Stimulated activated CD8-positive, alpha-beta memory T cell treated with anti-CD3 and anti-CD28 coated beads, Interleukin-4, amount 100 ng/mL, for 48 hours (primary cell): ENCODE results near the gene COL4A1.

ENCODE experiments used
- DNase-seq: peaks from one replicate; pipeline ENCODE4 v3.0.0-alpha.2; 2020

The COL4A1 gene

DNA sequence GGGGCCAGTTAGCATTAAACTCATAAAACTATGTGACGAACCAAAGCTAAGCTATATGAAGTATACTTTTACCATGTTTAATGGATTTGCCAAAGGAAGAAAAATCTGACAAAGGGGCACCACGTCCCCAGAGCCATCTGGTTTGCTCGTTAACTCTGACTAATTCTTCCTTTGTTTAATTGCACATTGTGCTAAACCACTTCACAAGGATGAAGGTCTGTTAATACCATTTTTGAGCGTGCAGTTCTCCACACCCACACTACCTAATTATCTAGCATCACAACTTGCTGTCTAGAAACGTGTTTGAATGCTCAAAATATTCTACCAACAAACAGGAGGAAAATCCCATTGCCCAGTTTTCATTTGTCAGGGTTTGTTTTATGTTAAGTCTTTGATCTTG is 74.8 kb downstream of the COL4A1 start:
- no peak for DNase-seq

DNA sequence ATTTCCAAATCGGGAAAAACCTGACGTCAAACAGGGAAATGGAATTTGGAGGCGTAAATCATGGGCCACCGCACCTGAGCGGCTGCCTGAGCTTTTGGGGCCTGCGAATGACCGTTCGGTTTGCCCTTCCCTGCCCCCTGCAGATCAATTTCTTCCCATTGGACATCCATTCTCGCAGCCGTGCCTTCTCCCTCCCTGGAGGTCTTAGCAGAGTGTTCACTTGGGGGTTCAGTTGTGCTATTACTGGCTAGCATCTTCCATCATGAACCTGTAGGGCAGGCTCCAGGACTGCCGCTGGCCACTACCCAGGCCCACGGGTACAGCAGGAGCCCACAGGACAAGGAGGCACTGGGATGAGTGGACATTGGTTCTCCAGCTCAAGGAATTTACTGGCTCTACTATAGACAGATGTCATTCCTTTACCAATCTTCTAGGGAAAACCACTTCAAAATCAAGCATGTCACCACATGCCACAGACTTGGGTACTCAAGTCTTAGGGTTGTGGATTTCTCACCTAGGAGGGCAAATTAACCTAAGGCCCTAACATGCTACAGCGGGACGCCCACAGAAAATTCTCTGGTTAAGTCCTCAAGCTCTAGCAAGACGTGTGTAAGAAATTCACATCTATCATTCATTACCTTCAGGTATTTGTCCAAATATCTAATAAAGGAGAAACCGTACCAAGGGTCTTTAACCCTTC is 75.5 kb downstream of the COL4A1 start:
- DNase-seq = no peak

DNA sequence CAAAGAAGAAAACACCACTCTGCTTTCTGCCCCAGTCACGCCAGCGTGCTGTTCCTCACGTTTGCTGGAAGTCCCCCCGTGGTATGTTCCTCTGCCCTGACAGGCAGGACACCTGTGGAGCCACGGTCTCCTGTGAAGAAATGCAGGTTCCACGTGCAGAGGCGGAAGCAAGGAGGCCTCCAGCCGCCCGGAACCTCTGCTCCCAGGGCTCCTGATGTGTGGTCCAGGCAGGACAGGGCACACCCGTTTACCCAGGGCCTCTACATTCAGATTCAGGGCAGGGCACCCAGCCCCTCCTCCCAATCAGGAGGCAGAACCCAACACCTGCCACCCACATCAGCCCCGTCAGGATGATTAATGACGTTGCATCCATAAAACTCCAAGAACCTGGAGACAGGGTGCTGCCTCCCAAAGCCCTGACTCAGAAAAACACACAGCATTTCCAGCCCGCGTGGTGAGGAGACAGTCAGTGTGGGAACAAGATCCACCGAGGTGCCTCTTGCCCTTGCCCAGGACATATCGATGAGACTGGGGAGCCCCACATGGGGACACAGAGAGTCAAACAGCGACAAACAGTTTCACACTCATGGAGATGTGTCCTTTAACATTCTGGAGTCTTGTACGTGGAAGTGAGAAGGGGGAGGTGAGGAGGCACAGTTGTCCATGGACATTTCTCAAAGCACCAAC is 76.2 kb downstream of the COL4A1 start:
- DNase-seq = no peak

DNA sequence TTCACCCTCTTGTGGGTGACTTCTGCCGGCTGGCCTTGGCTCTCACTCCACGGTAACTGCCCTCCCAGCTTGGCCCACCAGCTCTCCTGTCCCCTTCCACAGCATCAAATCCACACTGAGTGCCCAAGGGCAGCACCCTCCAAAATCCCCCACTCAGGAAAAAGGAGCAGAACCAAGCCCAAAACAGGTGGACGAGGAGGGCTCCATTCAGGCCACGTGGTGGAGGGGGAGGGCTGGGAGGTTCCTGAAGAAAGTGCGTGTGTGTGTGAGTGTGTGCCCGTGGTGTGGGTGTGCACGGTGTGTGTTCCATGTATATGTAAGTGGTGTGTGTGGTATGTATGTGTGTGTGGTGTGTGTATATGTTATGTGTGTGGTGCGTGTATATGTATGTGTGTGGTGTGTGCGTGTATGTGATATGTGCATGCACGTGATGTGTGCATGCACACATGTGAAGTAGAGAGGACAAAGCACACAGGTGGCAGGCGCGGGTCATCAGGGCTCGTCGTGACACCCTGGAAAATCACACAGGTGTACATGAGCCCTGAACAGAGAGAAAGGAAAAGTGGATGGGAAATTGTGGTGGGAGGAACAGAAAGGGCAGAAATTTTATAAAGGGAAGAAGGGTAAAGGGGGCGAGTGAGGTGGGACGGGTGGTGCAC is 76.9 kb downstream of the COL4A1 start:
- DNase-seq = no peak

DNA sequence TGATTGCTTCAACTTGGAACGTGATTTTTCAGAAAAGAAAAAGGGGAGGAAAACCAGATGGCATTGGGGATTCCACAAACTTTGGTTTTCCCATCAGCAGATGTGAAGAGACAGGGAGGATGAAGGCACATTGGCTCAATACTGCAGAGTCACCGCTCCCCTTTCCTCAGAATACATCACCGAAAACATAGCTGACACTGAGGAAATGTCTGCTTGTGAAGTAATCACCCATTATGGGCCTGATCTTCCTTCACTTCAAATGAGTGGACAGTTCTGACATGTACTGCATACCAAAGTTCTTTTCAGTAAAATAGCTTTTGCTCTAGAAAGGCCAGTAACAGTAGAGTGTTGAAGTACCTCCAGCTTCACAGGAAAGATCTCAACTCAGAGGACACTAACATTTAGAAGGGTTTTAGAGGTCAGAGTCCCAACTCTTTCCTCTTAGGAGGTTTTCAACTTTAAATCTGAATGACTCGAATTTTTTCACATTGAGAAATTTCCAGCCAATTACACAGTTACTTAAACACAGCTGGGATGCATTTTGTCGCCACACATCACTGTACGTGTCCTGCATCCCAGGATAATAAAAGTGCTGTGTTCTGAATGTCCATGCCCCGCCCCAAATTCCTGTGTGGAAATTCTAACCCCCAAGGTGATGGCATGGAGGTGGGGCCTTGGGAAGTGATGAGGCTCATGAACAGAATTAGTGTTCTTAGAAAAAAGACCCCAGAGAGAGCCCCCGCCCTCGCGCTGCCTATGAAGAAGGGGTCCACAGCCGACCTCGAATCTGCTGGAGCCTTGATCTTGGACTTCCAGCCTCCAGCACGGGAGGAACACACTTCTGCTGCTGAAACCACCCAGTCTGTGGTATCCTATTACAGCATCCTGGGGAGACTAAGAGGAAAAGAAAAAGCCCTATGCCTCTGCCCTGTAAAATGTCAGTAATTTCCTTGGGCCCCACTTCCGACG is 77.7 kb downstream of the COL4A1 start:
- no peak for DNase-seq

DNA sequence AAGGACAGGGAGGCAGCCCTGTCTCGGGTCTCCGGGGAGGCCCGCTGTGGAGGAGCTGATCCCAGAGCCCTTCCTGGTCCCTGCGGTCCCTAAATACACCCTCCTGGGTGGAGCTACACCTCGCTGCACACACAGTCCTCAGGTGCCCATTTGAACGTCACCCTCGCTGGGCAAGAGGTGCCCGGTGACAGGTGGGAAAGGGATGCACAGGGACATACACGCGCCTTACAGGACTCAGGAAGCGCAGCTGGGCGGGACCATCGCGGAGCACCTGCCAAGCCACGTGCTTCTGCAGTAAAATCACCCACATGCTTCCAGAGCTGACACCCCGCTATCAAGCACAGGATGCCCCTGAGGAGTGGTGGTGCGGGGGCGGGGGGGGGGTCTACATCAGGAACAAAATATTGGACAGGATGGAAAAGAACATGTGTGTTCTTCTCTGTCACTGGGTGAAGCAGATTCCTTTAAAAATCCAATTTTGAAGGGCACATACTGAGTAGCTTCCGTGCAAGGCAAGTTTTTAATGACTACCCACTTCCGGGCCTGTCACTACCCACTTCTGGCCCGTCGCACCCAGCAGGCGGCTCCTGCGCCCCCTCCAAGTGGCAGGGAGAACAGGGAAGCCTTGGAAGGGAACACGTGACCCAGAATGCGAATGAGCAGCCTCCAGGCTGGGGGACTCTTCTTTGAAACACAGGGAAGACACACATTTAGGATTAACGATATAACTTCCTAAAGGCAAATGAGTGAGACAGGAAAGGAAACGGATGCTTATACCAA is 78.9 kb downstream of the COL4A1 start:
- DNase-seq = no peak

DNA sequence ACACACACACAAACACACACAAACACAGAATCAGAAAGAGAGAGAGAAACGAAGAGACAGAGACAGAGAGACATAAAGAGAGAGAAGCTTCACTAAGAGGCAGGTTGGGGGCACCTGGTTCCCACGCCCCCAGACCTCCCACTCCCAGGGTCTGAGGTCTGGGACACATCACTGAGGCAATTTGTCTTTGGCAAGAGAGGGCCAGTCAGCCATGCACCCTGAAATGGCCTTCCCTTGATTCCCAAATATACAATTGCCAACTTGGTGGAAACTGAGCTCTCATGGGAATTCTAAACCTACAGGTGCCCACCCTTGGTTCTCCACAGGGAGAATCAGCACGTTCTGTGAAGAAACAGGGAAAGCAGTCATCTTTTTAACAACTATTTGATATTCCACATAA is 79.5 kb downstream of the COL4A1 start:
- DNase-seq = no peak

DNA sequence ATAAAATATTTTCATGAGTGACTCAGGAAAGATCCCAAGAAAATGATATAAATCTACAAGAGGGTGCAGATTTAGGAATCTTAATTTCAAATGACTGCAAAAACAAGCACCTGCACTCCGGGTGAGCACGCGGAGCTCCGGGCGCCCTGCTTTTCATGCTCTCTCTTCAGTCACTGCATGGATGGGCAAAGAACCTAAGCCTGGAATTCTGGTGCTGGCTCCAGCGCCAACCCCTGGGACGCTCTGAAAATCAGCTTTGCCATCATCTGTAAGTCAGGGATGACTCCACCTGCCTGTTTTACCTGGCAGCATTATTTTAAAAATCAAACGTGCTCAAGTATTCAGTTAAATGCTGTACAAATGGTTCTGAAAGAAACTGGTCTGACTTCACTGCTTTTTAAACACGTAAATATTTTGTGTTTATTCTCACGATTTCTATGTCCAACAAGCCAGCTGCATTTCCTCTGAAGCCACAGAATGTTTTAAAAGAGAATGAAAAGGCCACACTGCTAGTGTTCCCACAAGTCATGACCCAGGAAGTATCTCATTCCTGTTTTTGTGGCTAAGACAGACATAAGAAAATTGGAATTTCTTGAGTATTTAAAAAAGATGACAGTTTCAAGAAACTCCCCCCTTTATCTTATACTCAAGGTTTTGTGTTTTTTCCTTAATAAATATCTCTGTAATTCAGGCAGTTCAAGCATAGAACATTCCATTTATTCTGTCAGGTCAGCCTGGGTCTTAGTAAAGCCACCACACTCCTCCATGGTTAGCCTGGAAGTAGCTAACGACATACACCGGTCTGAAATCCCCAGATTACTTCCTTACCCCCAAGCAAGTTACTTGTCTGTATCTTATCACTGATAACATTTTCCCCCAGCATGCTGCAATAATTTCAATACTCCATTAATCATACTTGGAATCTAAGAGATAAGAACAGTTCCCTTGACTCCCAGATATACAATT is 81.1 kb downstream of the COL4A1 start:
- DNase-seq = no peak

DNA sequence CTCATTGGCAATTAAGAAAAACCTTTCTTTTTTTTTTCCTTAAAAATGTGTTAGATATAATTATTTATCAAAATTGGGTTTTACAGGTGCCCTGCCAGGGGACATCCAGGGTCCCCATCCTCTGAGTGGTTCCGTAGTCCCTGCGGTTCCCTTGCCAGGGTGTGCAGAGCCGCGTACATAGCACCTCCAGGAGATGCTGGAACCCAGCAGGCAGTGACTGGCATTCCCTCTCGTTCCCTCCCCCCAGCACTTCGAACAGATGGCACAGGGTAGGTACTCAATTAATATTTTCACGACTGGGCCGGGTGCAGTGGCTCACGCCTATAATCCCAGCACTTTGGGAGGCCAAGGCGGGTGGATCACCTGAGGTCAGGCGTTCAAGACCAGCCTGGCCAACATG is 82.0 kb downstream of the COL4A1 start:
- no peak for DNase-seq

DNA sequence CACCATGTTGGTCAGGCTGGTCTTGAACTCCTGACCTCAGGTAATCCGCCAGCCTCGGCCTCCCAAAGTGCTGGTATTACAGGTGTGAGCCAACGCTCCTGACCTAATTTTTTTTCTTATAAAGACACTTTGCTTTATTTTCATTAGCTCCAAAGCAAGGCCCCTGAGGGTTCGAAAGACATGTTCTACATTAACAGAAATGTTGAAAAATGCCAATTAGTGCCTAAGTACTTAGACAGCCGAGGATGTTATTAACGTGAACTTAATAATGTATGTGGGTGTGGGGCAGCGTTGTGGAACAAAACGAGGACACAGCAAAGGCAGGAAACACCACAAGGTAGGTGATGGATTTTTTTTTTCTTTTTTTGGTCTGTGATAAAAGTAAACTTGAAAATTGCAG is 82.4 kb downstream of the COL4A1 start:
- no peak for DNase-seq

DNA sequence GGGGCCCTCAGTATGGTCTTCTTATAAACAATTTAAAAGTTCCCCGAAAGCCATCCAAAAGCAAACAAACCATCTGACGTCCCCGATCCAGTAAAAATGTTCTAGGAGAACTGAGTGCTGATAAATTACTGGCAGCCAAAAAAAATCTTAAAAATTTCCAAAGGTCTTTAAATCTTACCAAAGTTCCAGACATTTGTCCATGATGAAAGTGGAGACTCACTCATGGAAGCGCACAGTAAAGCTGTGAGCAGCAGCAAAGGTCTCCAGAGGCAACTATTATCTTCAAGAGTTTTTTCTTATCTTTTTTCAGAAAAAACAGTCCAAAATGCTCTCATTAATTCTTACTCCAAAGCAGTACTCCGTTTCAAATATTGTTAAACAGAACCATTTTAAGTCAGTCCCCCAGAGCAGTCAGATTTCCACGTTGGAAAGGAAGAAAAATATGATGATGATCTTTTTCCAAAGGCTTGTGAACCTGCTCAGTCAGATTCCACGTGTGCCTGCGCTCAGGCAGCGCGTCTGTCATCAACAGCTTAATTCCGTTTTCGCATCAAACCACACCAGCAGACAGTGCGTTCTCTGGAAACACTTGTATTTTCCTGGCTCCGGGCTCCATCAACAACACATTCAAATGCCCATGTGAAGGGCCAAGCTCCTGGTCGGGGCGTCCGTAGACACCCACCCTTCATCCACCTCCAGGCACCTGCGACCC is 85.4 kb downstream of the COL4A1 start:
- DNase-seq = no peak

DNA sequence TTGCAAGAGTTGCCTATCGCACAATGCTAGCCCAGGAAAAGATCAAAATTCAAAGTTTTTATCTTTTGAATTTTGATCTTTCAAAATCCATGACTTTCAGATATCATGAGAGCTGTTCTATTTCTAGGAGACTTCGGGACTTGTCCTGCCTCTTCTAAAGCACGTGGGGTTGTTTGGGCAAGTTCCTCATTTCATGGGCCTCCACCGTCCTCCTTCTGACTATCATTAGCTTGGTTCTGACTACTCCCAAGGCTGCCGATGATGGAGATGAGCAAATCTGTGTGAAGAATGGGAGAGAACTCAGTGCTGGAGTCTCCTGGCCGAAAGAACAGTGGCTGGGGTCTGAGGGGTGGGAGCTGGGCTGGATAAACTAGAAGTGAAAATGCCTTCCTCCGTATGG is 86.5 kb downstream of the COL4A1 start:
- no peak for DNase-seq

DNA sequence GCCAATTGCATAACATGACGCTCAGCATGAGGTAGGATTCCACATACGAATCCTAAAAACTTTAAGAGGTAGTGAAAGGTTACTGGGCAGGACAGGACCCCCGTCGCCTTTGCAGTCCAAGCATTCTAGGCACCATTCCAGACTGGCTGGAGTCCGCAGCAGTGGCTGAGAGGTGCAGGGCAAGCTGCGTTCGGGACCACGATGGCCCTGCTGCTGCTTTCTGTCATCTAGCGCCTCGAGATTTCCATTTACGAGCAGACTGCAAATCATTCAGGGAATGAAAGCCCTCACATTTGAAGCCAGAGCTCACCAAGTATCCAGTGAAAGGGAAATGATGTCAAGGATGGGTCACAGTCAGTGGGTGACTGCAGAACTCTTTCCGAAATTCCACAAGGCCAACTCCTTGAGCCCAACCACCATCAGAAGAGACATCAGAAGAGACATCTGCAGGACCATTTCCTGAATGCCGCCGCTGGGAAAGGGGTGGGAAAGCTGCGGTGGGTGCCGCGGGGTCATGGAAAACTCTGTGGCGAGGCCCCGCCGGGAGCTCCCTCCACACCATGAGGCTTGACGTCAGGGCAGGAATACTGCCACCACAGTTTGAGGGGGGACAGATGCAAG is 88.3 kb downstream of the COL4A1 start:
- no peak for DNase-seq

DNA sequence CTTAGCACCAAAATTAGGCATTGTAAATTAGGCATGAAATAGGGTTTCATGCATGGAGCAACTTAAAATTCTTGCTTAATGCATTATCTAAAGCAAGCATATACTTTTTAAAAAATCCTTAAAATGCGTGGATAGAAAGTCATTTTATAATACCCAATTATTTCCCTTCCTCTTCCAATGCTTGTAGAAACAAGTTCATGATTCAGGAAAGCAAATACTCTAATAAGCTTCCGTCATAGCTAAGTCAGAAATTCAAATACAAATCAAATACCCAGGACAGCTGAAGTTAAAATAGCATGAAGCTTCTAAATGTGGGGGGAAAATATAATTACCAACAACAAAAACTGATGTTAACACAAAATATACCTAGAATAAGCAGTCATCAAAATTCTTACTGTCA is 89.1 kb downstream of the COL4A1 start:
- DNase-seq = no peak

DNA sequence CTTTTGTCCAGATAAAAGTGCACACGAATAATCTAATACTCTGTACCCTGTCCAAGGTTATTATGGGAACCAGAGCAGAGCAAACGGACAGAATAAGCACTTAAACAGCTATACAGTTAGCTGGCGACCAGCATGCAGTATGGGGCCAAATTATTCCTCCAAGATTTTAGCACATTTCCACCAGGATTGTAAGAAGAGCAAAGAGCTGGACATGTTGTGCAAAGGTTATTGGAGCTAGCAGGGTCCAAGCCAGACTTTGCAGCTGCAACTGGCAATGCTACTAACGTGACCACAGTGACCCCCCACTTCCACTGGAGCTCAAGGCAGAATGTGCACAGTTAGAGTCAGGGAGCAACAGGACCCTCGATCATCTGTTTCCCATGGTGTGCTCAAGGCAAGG is 89.9 kb downstream of the COL4A1 start:
- DNase-seq = no peak

DNA sequence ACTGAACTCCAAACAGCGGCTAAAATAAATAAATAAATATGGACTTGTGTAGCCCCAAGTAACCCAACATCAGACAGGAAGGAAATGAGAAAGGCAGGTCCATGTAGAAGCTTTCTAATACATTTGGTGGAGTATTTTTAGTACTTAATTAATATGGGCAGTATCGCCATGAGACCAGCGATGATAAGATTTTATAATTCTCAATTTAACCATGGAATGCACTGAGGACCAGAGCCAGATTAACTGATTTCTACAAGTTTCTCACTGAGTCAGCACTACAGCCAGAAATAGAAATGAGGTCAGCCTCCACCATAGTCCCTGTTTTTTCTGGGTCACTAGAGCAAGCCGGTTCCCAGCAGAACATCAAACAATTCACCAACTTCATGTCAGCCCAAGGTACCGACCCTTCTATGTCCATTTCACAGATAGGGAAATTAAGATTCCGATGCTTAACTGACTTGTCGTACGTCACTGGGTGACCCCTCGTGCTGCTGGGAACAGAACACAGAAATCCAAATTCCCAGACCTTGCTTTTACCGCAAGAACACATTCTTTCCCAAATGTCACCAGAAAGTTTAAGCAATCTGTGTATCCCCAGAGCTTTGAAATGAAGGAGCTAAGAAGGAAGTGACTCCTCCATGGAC is 90.4 kb downstream of the COL4A1 start:
- no peak for DNase-seq

DNA sequence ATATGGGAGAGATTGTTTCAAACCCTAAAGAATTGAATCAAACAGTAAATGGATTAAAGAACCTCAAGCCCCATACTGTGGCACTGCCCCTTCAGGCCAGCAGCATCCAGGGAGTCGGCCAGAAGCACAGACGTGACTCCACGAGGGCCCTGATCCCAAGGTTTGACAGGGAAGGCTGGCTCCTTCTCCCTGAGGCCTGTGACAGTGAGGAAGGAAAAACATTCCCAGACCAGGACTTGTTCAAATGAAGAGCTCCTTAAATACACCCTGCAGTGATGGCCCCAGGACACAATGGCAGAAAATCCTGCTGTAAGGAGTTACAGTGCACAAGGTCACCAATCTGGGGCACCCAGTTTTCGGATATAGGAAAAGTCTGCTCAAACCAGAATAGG is 91.0 kb downstream of the COL4A1 start:
- DNase-seq = no peak

DNA sequence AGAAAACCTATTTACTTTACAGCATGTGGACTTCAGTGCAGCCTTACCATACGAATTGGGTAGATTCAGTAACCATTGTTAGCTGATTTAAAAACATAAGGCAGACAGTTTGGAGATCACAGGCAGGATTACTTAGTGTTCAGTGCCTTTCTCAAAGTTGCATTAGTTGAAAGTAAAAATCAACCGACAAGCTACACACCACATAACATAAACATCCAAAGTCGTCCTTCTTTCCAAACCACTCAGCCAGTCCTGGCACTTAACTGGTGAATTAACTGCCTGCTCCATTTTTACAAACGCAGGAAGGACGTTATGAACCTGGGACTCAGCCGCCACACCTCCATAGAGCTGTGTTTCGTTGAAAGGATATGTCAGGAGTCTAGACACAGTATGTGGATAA is 91.4 kb downstream of the COL4A1 start:
- DNase-seq = no peak

DNA sequence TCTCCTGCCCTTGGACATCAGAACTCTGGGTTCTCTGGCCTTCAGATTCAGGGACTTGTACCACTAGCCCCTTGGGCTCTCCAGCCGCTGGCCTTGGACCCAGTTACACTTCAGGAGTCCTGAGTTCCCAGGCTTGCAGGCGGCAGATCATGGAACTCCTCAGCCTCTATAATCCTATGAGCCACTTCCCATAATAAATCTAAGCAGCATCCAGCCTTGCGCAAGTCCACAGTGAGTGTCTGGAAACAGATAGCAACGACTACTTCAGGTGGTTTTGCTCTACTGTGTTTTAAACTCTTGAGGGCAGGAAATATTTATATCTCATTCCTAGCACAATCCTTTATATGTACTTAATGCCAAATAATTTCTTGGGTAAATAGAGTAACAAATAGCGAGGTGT is 92.3 kb downstream of the COL4A1 start:
- DNase-seq = no peak
